GM18508 (cell line): ENCODE data around the gene SF3B3.
"Not testable (repeated sequence)": the region's sequence is repeated elsewhere in the genome, so short reads cannot be mapped to it uniquely, and the experiment has no call there.

Experiments
- ATAC-seq: cut with Tn5 transposase; IDR thresholded peaks from one replicate; pipeline ENCODE4 v1.9.1; 2021; ENCODE audit warnings: moderate number of reproducible peaks; ENCODE audit not compliant: insufficient read depth, unreplicated experiment

SF3B3 gene

DNA sequence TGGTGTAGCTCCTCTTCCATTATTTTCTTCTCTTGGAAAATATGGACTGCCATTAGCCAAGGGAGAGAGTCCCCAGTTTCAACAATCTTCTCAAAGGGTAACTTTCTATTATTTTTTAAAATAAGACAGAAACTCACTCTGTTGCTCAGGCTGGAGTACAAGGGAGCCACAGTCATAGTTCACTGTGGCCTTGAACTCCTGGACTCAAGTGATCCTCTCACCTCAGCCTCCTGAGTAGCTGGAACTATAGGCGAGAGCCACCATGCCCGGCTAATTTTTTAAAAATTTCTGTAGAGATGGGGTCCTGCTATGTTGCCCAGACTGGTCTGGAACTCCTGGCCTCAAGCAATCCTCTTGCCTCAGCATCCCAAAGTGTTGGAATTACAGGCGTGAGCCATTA, 13.4 kb upstream of the SF3B3 start:
- no peak for ATAC-seq

DNA sequence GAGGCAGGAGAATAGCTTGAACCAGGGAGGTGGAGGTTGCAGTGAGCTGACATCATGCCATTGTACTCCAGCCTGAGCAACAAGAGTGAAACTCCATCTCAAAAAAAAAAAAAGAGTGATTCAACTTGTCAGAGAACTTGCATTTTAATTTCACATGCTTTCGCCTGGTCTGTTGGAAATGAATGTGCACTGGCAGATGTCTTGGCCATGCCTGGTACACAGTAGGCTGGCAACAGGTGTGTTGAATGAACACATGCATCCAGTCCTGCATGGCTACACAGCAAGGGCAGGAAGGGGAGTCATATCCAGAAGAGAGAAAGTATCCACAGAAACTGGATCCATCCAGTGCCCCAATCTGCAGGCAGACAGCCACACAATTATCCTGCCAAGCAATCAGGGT, 11.8 kb upstream of the SF3B3 start:
- no peak for ATAC-seq

DNA sequence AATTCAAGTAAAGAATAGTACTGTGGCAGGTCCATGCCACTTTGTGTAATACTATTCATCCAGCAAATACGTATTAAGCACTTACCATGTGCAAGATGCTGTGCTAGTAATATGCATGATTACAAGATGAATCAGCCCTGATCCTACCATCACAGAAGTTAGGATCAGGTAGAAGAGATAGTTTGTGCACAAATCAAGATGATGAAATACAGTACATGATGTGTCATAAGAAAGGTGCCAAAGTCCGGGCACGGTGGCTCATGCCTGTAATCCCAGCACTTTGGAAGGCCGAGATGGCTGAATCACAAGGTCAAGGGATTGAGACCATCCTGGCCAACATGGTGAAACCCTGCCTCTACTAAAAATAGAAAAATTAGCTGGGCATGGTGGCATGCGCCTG, 11.2 kb upstream of the SF3B3 start:
- no peak for ATAC-seq

DNA sequence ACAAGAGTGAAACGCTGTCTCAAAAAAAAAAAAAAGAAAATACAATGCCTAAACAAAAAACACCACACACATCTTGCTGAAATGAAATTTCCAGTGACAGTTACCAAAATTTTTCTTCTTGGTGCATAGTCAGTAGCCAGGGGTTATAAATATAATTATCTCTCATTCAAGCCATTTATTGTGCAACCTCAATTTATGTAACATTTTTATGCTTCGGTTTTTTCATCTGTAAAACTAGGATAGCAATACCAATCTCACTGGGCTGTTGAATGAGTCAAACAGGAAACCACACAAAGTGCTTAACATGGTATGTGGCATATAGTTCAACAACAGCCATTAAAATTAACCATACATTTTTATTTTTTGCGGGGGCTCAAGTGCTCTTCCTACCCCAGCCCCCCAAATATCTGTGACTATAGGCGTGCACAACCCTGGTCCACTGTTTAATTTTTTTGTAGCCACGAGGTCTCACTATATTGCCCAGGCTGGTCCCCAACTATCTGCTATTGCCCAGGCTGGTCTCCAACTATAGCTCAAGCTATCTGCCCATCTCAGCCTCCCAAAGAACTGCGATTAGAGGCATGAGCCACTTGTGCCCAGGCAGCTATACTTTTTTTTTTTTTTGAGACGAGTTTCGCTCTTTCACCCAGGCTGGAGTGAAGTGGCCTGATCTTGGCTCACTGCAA, 2.9 kb upstream of the SF3B3 start:
- ATAC-seq: no peak

DNA sequence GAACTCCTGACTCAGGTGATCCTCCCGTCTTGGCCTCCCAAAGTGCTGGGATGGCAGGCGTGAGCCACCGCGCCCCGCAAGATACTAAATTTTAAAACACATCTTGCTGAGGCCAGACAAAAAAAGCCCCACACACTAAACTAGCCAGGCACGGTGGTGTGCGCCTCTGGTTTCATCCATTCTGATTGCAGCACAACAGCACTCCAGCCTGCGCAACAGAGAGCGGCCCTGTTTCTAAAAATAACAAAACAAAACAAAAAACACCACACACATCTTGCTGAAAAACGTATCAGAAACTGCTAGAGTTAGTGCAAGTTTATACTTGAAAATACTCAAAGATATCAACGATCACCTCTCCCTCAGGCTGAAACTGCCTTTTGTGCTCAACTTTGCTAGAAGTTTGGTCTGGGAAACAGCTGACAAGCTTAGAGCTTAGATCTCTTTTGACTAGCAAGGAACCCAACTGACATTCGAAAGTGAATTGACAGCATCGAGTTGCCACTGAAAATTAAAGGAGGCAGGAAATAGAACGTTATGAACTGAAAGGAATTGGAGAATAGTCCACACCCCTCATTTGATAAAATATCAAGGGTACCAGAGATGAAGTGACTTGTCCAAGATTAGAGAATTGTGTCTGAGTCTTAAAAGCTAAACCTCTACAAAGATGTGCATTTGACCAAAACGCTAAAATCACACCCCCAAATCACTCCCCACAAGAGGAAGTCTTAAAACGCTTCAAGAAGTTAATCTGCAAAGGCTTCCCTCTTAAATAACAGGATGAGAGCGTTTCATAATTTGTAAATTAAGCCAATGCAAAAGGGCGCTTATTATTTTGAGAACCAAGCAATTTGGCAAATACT, 1.2 kb upstream of the SF3B3 start:
- ATAC-seq: no peak

DNA sequence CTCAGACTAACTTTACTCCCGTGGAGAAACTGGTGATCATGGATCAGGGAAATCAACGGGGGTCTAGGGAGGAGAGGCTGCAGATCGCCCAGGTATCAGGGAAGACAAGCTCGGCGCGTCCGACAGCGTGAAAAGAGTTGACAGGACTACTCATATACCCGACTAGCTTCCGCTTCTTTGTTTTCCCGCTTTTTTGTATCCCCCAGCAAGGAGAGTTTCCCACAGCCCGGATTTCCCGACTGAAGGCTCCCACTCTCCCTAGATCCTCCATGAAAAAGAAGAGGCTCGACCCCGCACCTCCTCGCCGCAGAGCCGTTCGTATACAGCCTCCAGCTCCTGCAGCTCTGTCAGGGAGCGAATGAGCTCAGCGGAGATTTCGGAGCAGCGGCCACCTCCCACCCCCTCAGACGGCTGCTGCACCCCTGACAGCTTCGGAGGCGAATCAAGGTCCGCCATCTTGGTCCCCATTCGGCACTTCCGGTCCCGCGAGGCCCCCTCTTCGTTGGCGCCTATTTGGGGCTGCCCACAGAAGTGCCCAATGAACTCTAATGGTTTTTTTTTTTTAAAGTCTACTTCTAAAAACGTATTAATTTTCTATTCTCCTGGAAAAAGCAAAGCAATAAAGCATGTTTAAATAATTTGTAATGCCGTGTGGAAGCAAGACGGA, 407 bp upstream of the SF3B3 start, which contains the start of gene COG4:
Gene COG4 (minus strand): TSS at position 479 of the 667 bp plus-strand sequence. CDS start 11 bp downstream, at position 468.
- ATAC-seq: no peak

DNA sequence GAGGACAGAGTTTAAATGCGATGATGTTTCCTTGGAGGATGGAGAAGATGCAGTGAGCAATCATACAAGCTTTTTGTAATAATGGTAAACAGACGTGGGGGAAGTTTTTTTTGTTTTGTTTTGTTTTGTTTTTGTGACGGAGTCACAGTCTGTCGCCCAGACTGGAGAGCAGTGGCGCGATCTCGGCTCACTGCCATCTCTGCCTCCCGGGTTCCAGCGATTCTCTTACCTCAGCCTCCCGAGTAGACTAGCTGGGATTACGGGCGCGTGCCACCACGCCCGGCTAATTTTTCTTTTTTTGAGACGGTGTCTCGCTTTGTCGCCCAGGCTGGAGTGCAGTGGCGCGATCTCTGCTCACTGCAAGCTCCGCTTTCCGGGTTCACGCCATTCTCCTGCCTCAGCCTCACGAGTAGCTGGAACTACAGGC, 796 bp downstream of the SF3B3 start:
- not testable (repeated sequence) for ATAC-seq

DNA sequence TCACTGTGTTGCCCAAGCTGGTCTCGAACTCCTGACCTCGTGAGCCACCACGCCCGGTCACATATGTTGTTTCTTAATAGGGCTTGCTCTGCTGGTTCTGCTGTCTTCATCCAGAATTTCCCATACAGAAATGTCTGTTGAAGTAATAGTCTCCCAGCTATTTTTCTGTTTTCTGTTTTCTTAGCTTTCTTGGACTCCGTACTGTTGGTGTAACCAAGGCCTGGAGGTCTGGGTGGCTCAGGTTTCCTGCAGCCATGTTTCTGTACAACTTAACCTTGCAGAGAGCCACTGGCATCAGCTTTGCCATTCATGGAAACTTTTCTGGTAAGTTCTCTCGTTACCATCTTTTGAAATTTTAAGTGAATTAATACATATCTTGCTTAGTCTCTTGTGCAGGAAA, 2.8 kb downstream of the SF3B3 start:
- no peak for ATAC-seq

DNA sequence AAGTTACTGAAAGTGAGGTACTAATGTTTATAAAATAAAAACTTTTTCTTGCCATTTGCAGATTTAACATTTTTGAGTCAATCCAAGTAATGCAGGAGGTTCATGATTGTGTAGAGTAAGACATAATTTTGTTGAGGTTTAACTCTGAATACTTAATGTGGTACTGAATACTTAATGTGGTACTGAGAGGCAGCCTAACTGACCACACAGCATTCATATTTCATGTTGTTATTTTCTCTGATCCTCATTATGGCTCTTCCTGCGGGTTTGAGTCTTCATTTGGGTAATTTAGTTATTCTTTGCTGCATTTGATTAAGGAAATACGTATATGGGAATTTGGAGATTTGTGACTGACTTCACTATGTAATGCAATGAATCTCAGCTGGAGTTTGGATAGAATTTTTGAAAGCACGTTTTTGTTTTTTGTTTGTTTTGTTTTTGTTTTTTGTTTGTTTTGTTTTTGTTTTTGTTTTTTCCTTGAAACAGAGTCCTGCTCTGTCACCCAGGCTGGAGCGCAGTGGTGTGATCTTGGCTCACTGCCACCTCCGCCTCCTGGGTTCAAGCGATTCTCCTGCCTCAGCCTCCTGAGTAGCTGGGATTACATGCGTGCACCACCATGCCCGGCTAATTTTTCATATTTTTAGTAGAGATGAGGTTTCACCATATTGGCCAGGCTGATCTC, 3.8 kb downstream of the SF3B3 start:
- no peak for ATAC-seq

DNA sequence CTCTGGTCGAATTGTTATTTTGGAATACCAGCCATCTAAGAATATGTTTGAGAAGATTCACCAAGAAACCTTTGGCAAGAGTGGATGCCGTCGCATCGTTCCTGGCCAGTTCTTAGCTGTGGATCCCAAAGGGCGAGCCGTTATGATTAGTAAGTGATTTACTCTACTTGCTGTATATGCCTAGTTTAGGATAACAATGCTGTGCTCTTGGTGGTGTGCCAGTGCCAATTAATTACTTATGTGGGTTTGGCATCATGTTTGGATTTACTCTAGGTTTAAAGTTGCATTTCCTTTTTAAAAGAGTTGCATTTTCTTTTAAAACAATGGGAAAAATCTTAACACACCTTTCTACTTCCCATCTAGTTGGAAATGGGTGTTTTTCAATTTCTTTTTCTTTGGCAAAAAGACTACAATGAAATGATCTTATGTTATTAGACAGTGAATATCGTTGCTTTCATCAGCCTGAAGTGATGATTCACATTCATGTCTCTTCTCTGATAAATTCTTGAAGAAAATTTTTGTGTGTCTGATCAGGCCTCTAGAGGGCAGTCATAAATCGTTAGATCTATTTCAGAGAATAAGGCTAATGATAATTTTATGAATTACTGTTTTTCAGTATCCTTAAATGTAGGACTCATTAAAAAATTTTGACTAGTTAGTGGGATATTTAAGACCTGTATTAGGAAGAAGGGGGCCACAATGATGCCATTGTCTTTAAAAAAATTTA, 5.6 kb downstream of the SF3B3 start:
- ATAC-seq: no peak

DNA sequence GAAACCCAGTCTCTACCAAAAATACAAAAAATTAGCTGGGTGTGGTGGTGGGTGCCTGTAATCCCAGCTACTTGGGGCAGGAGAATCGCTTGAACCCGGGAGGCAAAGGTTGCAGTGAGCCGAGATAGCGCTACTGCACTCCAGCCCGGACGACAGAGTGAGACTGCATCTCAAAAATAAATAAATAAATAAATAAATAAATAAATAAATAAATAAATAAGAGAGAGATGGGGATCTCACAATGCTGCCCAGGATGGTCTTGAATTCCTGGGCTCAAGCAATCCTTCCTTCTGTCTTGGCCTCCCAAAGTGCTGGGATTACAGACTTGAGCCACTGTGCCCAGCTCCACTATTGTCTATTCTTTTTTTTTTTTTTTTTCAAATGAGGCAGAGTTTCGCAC, 6.3 kb downstream of the SF3B3 start:
- not testable (repeated sequence) for ATAC-seq

DNA sequence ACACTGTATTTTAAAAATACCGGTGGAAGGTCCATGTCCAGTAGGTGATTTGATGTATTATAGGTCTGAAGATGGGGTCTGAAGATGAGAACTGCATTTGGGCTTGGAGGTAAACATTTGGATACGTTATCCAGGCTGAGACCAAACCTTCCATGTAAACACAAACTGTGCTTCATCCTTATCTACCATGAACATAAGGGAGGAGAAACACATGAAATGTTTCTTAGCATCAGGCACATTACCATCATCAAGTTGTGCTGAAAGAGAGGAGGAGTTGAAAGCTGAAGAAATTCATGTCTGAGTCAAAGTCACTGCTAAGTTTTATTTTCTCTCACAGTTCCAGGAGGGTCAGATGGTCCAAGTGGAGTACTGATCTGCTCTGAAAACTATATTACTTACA, 11.4 kb downstream of the SF3B3 start:
- no peak for ATAC-seq

DNA sequence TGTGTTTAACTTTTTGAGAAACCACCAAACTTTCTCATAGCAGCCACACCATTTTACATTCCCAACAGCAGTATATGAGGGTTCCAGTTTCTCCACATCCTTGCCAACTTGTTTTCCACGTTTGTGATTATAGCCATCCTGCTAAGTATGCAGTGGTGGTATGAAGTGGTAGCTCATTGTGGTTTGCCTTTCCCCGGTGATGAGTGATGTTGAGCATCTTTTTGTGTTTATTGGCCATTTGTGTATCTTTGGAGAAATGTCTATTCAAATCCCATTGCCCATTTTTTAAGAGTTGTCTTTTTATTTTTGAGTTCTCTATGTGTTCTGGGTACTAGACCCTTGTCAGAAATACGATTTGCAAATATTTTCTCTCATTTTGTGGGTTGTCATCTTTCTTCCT, 17.4 kb downstream of the SF3B3 start:
- ATAC-seq: no peak

DNA sequence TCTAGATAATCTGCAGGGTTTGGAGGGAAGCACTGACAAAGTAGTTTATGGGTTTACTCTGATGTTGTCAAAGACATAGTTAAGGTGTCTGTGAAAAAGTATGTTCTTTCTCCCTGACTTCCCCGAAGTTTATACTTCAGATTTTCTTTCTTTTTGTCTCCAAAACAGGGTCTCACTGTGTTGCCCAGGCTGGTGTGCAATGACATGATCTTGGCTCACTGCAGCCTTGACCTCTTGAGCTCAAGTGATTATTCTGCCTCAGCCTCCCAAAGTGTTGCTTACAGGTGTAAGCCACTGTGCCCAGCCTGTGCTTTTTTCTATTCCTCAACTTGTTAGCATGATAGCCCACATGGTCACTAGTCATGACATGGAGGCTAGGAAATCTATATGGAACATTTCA, 20.9 kb downstream of the SF3B3 start:
- ATAC-seq: no peak

DNA sequence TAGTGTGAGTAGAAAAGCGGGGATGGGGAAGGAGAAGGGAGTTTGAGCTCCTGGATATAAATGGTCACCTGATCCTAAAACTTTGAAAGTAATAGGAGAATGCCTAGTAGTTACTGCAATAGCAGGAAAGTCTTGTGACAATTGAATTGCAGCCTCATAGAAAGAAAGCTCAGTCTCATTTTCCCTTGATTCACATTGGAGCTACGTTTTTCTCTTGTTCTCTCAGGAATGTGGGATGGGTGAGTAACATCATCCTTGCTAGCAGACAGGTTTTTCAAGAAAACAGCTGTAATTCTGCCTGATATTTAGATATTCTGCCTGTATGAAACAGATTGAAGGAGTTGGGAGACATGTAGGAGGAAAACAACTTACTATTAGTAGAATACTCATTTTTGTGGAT, 25.3 kb downstream of the SF3B3 start:
- no peak for ATAC-seq

DNA sequence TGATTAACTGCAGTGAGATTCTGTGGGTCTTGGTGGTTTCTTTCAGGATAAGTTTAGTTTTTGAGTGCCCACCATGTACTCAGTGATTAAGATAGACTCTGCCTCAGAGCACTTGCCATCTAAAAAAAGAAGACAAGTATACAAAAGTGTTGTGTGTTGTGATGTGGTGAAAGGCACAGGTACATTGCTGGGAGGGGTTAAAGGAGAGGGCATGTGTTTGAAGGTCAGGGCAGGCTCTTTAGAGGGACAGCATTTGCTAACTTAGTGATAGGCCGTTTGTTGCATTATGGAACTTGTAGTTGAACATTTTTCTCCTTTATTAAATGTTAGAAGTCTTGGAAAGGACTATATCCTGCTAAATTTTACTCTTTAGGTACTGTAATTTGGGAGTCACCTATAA, 26.5 kb downstream of the SF3B3 start:
- ATAC-seq: no peak

DNA sequence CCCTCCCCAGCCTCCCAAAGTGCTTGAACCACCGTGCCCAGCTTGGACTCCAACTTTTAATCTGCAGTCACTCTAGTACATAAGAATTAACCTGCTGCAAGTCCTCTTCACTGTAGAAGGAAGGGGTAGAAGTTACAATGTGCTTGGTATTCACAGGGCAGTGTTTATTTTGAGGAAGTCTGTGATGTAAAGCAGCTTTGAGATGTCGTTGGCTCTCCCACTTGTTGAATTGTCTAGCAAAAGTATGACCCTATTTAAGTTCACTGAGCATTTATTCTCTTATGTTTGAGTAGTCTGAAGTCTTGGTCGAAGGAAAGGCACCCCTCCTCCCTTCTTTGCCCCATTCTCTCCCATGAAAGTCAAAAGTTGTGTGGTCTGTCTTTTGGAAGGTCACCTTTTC, 28.2 kb downstream of the SF3B3 start:
- no peak for ATAC-seq

DNA sequence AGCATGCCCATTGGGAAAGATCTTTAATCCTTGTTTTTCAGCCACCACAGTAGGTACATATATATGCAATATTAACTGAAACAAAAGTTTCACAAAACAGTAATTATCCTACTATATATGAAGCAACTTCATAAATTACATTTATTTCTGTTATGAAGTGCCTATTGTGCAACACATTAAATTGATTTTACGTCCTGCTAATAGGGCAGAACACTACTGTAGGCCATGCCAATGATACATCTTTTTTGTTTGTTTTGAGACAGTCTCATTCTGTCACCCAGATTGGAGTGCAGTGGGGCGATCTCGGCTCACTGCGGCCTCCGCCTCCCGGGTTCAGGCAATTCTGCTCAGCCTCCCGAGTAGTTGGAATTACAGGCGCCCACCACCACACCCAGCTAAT, 29.1 kb downstream of the SF3B3 start:
- no peak for ATAC-seq

DNA sequence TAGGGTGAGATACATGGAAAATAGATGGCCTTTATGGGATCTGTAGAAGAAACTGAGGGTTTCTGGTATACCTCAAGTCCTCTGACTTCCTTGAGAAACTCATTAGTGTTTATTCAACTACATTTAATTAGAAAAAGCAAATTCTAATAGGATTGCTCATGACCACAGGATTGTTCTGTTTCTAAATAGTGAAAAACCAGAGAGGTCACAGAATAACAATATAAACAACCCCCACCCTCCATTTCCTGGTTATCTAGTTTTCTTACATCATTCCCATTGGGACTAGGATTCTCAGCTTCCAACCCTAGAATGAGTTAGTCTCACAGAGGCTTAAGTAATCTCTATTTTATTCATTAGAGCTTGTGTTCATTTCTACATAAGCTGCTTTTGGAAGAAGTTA, 30.0 kb downstream of the SF3B3 start:
- ATAC-seq: no peak

DNA sequence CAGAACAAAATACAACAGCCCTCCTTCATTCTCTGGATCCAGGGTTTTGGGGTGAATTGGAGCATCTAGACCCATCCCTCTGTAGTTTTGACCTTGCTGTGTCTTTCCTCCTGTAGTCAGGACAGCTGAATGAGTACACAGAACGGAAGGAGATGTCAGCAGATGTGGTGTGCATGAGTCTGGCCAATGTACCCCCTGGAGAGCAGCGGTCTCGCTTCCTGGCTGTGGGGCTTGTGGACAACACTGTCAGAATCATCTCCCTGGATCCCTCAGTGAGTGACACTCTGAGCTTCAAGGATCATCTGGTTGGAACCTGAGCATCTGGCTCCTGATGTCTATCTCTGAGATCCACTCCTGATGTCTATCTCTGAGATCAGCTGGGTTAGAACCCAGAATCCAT, 32.4 kb downstream of the SF3B3 start:
- ATAC-seq: no peak
